ENCODE measurements around the gene LIFR. TPM values are rescaled to one million over a fixed set of nuclear protein-coding genes. Genes with fewer than 3 reads are reported as not detected.
A peak's percentile ranks its signal among the peaks of the same experiment; 100 is the strongest.

The LIFR gene
- total RNA-seq, 1 donor from 2014 or later: 7.5 TPM

DNA sequence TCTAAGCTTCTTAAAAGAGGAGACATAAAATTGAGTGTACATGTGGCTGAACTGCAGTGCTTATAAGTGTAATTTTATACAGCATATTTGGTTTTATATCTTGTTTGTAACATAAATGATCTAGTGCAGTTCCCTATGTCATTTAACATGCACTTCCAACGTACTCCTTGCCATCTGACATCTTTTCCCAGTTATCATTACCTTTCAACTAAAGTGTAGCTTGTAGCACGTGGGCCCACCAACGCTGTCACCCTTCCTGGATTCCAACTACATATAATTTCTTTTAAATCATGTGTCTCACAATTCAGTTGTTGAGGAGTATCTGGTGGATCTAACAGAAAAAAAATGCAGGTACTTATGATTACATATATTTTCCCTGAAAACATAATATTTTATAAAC lies 50.1 kb downstream of the LIFR start:
- Mint-ChIP-seq H3K36me3 (ENCODE audit: low read depth) (no peaks in the 10 kb centered on the region), H3K27me3 (ENCODE audit: low read depth) (no peaks in the 10 kb centered on the region), H3K4me3 (ENCODE audit: unreplicated experiment) (no peak overlapping the region), H3K4me1 (ENCODE audit: low read depth) (peaks cover 11% of the 10 kb centered on the region), H3K27ac (ENCODE audit: unreplicated experiment) (no peak overlapping the region), H3K9me3 (ENCODE audit: low read depth) (no peaks in the 10 kb centered on the region)
- DNase-seq (ENCODE audit: low spot score): no peak
- TF ChIP-seq, protein P1, sequence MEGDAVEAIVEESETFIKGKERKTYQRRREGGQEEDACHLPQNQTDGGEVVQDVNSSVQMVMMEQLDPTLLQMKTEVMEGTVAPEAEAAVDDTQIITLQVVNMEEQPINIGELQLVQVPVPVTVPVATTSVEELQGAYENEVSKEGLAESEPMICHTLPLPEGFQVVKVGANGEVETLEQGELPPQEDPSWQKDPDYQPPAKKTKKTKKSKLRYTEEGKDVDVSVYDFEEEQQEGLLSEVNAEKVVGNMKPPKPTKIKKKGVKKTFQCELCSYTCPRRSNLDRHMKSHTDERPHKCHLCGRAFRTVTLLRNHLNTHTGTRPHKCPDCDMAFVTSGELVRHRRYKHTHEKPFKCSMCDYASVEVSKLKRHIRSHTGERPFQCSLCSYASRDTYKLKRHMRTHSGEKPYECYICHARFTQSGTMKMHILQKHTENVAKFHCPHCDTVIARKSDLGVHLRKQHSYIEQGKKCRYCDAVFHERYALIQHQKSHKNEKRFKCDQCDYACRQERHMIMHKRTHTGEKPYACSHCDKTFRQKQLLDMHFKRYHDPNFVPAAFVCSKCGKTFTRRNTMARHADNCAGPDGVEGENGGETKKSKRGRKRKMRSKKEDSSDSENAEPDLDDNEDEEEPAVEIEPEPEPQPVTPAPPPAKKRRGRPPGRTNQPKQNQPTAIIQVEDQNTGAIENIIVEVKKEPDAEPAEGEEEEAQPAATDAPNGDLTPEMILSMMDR (IDR thresholded peaks at IDR 0.05): no peak

- Mint-ChIP-seq H3K9me3 (ENCODE audit: low read depth) (no peaks in the 10 kb centered on the region), H3K36me3 (ENCODE audit: low read depth) (no peaks in the 10 kb centered on the region), H3K27me3 (ENCODE audit: low read depth) (no peaks in the 10 kb centered on the region), H3K4me3 (ENCODE audit: unreplicated experiment) (no peak overlapping the region), H3K4me1 (ENCODE audit: low read depth) (peaks cover 6% of the 10 kb centered on the region), H3K27ac (ENCODE audit: unreplicated experiment) (no peak overlapping the region)
- no peak for DNase-seq (ENCODE audit: low spot score)
- TF ChIP-seq, protein P1 (IDR thresholded peaks at IDR 0.05): no peak
Observed at GRCh38 chr5:38500573-38501260, 55.7 kb downstream of the LIFR start.

DNA sequence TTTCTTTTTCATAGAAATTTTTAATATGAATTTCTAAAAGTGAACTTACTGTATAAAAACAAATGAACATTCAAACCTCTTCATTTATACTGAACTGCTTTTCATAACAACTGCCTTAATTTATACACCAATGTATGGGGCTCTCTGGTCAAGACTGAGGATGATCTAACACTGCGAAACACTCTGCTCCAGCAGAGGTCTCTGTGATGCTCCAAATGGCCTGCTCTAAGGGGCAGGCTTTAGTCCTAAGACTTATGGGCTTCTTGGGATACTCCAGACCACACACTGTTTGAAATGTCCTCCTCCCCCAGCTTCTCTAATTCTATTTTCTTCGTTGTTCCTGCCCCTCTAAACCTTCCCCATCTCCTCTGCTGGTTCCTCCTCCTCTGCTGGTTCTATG lies 58.5 kb downstream of the LIFR start:
- no peak overlapping the region for H3K4me3 Mint-ChIP-seq (ENCODE audit: unreplicated experiment)
- H3K36me3 Mint-ChIP-seq (ENCODE audit: low read depth): peaks cover 3% of the 10 kb centered on the region
- TF ChIP-seq, protein P1 (IDR thresholded peaks at IDR 0.05): peak; percentile 43
- no peaks in the 10 kb centered on the region for H3K9me3 Mint-ChIP-seq (ENCODE audit: low read depth)
- H3K4me1 Mint-ChIP-seq (ENCODE audit: low read depth): peaks cover 6% of the 10 kb centered on the region
- H3K27me3 Mint-ChIP-seq (ENCODE audit: low read depth): no peaks in the 10 kb centered on the region
- DNase-seq (ENCODE audit: low spot score): no peak
- H3K27ac Mint-ChIP-seq (ENCODE audit: unreplicated experiment): no peak overlapping the region

- Mint-ChIP-seq H3K9me3 (ENCODE audit: low read depth) (no peaks in the 10 kb centered on the region), H3K36me3 (ENCODE audit: low read depth) (peaks cover 9% of the 10 kb centered on the region), H3K4me3 (ENCODE audit: unreplicated experiment) (no peak overlapping the region), H3K4me1 (ENCODE audit: low read depth) (no peaks in the 10 kb centered on the region), H3K27ac (ENCODE audit: unreplicated experiment) (no peak overlapping the region), H3K27me3 (ENCODE audit: low read depth) (no peaks in the 10 kb centered on the region)
- no peak for DNase-seq (ENCODE audit: low spot score)
- TF ChIP-seq, protein P1 (IDR thresholded peaks at IDR 0.05): no peak
Observed at GRCh38 chr5:38494763-38495162, 61.7 kb downstream of the LIFR start.

- no peak overlapping the region for H3K27ac Mint-ChIP-seq (ENCODE audit: unreplicated experiment)
- no peaks in the 10 kb centered on the region for H3K9me3 Mint-ChIP-seq (ENCODE audit: low read depth)
- DNase-seq (ENCODE audit: low spot score): no peak
- TF ChIP-seq, protein P1 (IDR thresholded peaks at IDR 0.05): no peak
- H3K36me3 Mint-ChIP-seq (ENCODE audit: low read depth): peaks cover 9% of the 10 kb centered on the region
- no peaks in the 10 kb centered on the region for H3K4me1 Mint-ChIP-seq (ENCODE audit: low read depth)
- H3K27me3 Mint-ChIP-seq (ENCODE audit: low read depth): no peaks in the 10 kb centered on the region
- no peak overlapping the region for H3K4me3 Mint-ChIP-seq (ENCODE audit: unreplicated experiment)
Observed at GRCh38 chr5:38494175-38494574, 62.3 kb downstream of the LIFR start.

Measured in chondrocyte (in vitro differentiated cells).